Stimulated activated naive CD4-positive, alpha-beta T cell treated with Interleukin-2 at 50 U/mL for 16 hours (primary cell): ENCODE data around the gene CEMIP2.
"Not testable (repeated sequence)": the region's sequence is repeated elsewhere in the genome, so short reads cannot be mapped to it uniquely, and the experiment has no call there.

ENCODE experiments used
- DNase-seq: peaks from one replicate; lab custom pipeline; 2025; lab: John Stamatoyannopoulos, UW

CEMIP2 gene

GRCh38 chr9:71709384-71709783 lies 58.9 kb downstream of the CEMIP2 start:
- no peak for DNase-seq

GRCh38 chr9:71706176-71706575 lies 62.1 kb downstream of the CEMIP2 start:
- DNase-seq = no peak

GRCh38 chr9:71704796-71705195 lies 63.5 kb downstream of the CEMIP2 start:
- no peak for DNase-seq

GRCh38 chr9:71703172-71703872 lies 65.0 kb downstream of the CEMIP2 start:
- no peak for DNase-seq

GRCh38 chr9:71697882-71698281 lies 70.4 kb downstream of the CEMIP2 start:
- DNase-seq = no peak

- no peak for DNase-seq
These were observed 74.0 kb downstream of the CEMIP2 start for GRCh38 chr9:71694332-71694731.

- DNase-seq = no peak
These were observed 74.7 kb downstream of the CEMIP2 start for GRCh38 chr9:71693607-71694006.

- DNase-seq = no peak
These were observed 76.0 kb downstream of the CEMIP2 start for GRCh38 chr9:71692337-71692736.

GRCh38 chr9:71691576-71691975 lies 76.7 kb downstream of the CEMIP2 start:
- DNase-seq = not testable (repeated sequence)

- no peak for DNase-seq
These were observed 77.5 kb downstream of the CEMIP2 start for GRCh38 chr9:71690689-71691435.

GRCh38 chr9:71690063-71690688 lies 78.1 kb downstream of the CEMIP2 start:
- DNase-seq = no peak

GRCh38 chr9:71687676-71688075 lies 80.6 kb downstream of the CEMIP2 start:
- no peak for DNase-seq

- DNase-seq = no peak
These were observed 82.3 kb downstream of the CEMIP2 start for GRCh38 chr9:71685988-71686387.

GRCh38 chr9:71685394-71685793 lies 82.9 kb downstream of the CEMIP2 start:
- DNase-seq = no peak

- no peak for DNase-seq
These were observed 83.7 kb downstream of the CEMIP2 start for GRCh38 chr9:71684566-71684965.

GRCh38 chr9:71683598-71684235 lies 84.6 kb downstream of the CEMIP2 start:
- no peak for DNase-seq

GRCh38 chr9:71681708-71682272 lies 86.5 kb downstream of the CEMIP2 start:
- no peak for DNase-seq

GRCh38 chr9:71681104-71681707 lies 87.1 kb downstream of the CEMIP2 start:
- no peak for DNase-seq

- DNase-seq = no peak
These were observed 87.9 kb downstream of the CEMIP2 start for GRCh38 chr9:71680189-71680980.

- no peak for DNase-seq
These were observed 89.3 kb downstream of the CEMIP2 start for GRCh38 chr9:71678999-71679398.

- no peak for DNase-seq
These were observed 91.1 kb downstream of the CEMIP2 start for GRCh38 chr9:71677209-71677608.
